HepG2 (cell line): ENCODE results near the gene KLHL33. TPM values are rescaled to one million over a fixed set of nuclear protein-coding genes. Genes with fewer than 3 reads are reported as not detected.

Source experiments
- ADNP ChIP-seq: sonication (generic); formaldehyde crosslinking; IDR thresholded peaks from 2 replicates; pipeline ENCODE4 v1.4.0; 2020; ENCODE audit warnings: missing genetic modification reagents
- AGO1 ChIP-seq: fragments of 200-400 bp; formaldehyde crosslinking; IDR thresholded peaks from 2 replicates; pipeline ENCODE4 v1.6.1; 2017; ENCODE audit warnings: mild to moderate bottlenecking, low read depth, low read length, moderate library complexity; ENCODE audit not compliant: poor library complexity, severe bottlenecking
- AHR ChIP-seq: IDR thresholded peaks from 2 replicates; pipeline ENCODE4 v1.6.1; 2018; ENCODE audit warnings: missing genetic modification reagents, missing compliant biosample characterization
- ATF2 ChIP-seq: sonication (generic); formaldehyde crosslinking; IDR thresholded peaks from 2 replicates; pipeline ENCODE4 v1.4.0; 2020; ENCODE audit warnings: missing genetic modification reagents
- JARID2 ChIP-seq: sonication (generic); formaldehyde crosslinking; IDR thresholded peaks from 2 replicates; pipeline ENCODE4 v1.8.1; 2023; ENCODE audit warnings: missing genetic modification reagents, inconsistent platforms; ENCODE audit not compliant: insufficient replicate concordance
- MBD4 ChIP-seq: IDR thresholded peaks from 2 replicates; pipeline ENCODE4 v1.6.1; 2012; ENCODE audit warnings: low read length, inconsistent platforms, borderline replicate concordance
- NR2F1 ChIP-seq, 2 experiments: fragments of 450-650 bp in 1 of 2; formaldehyde crosslinking in 1 of 2; IDR thresholded peaks; 2 replicates each; pipeline versions ENCODE4 v1.5.0 to v1.6.1; 2016 to 2020; ENCODE audit warnings: mild to moderate bottlenecking in 1 of 2, missing compliant biosample characterization in 1 of 2, missing genetic modification reagents in 1 of 2, moderate library complexity in 1 of 2
- PAF1 ChIP-seq: IDR thresholded peaks from 2 replicates; pipeline ENCODE4 v1.6.1; 2016; ENCODE audit warnings: missing genetic modification reagents, missing compliant biosample characterization
- PAWR ChIP-seq: sonication (generic); formaldehyde crosslinking; IDR thresholded peaks from 2 replicates; pipeline ENCODE4 v1.4.0; 2020; ENCODE audit warnings: missing genetic modification reagents, mild to moderate bottlenecking, borderline replicate concordance
- PLSCR1 ChIP-seq: sonication (generic); formaldehyde crosslinking; IDR thresholded peaks from 2 replicates; pipeline ENCODE4 v1.5.0; 2020; ENCODE audit warnings: missing genetic modification reagents, mild to moderate bottlenecking, borderline replicate concordance
- SALL2 ChIP-seq: sonication (generic); formaldehyde crosslinking; IDR thresholded peaks from 2 replicates; pipeline ENCODE4 v1.8.1; 2023; ENCODE audit warnings: mild to moderate bottlenecking, missing genetic modification reagents, inconsistent platforms
- SNRNP70 ChIP-seq: fragments of 200-400 bp; formaldehyde crosslinking; IDR thresholded peaks from 2 replicates; pipeline ENCODE4 v1.6.1; 2017; ENCODE audit warnings: mild to moderate bottlenecking, low read depth, low read length, moderate library complexity
- SUZ12 ChIP-seq: fragments of 150-350 bp; IDR thresholded peaks from 2 replicates; pipeline ENCODE4 v1.6.1; 2014; ENCODE audit warnings: low read depth, low read length
- ZBTB44 ChIP-seq: sonication (generic); formaldehyde crosslinking; IDR thresholded peaks from 2 replicates; pipeline ENCODE4 v1.4.0; 2020; ENCODE audit warnings: missing genetic modification reagents
- ZBTB7A ChIP-seq: sonication (generic); formaldehyde crosslinking; IDR thresholded peaks from 2 replicates; pipeline ENCODE4 v1.8.0; 2022; ENCODE audit warnings: mild to moderate bottlenecking, missing genetic modification reagents
- ZC3H13 ChIP-seq: sonication (generic); formaldehyde crosslinking; IDR thresholded peaks from 2 replicates; pipeline ENCODE4 v1.8.1; 2023; ENCODE audit warnings: mild to moderate bottlenecking, missing genetic modification reagents, moderate library complexity
- ZGPAT ChIP-seq: IDR thresholded peaks from 2 replicates; pipeline ENCODE4 v1.6.1; 2016; ENCODE audit warnings: mild to moderate bottlenecking
- ZNF350 ChIP-seq: sonication (generic); formaldehyde crosslinking; IDR thresholded peaks from 2 replicates; pipeline ENCODE4 v1.4.0; 2020; ENCODE audit warnings: mild to moderate bottlenecking, low read depth, missing genetic modification reagents, borderline replicate concordance
- ZNF510 ChIP-seq: sonication (generic); formaldehyde crosslinking; IDR thresholded peaks from 2 replicates; pipeline ENCODE4 v1.4.0; 2020; ENCODE audit warnings: low read depth, mild to moderate bottlenecking, missing genetic modification reagents
- ZNF629 ChIP-seq: sonication (generic); formaldehyde crosslinking; conservative IDR thresholded peaks from 2 replicates; pipeline ENCODE4 v1.5.0; 2020; ENCODE audit warnings: missing genetic modification reagents
- ZNF670 ChIP-seq: sonication (generic); formaldehyde crosslinking; IDR thresholded peaks from 2 replicates; pipeline ENCODE4 v1.8.0; 2022; ENCODE audit warnings: mild to moderate bottlenecking, missing genetic modification reagents, borderline replicate concordance
- polyA plus RNA-seq, 8 experiments: library from polyadenylated mRNA; depleted of rRNA in 3 of 8; stranded (reverse) in 7 of 8; unstranded in 1 of 8; fragments of >200 nt; fragmentation: Illumina TruSeq in 4 of 8; extraction: Trizol in 4 of 8; gene quantifications; 2 replicates each; pipeline versions ENCODE4 v1.2.1 to v1.2.3, GENCODE V29; 2011 to 2016; ENCODE audit warnings: low read depth in 4 of 8, missing spikeins in 1 of 8, mixed read lengths in 1 of 8; ENCODE audit not compliant: insufficient read depth in 1 of 8
- total RNA-seq, 5 experiments: library from RNA; depleted of rRNA; stranded (reverse); fragments of >200 nt; fragmentation: Illumina TruSeq; extraction: Trizol; gene quantifications; 2 replicates each; pipeline ENCODE4 v1.2.3, GENCODE V29; 2016; ENCODE audit warnings: low read depth in 1 of 5

The KLHL33 gene
- total and polyA plus RNA-seq, 2 of the 13 experiments (the other 11 are each of a cell fraction or from before 2014, with no cell fraction given) = not detected

- TF ChIP-seq ZGPAT (CRISPR knock-in tag) (peak; percentile 97), AHR (peak; percentile 50), SUZ12 (no peak), JARID2 (CRISPR knock-in tag) (peak; percentile 77), PAWR (no peak), MBD4 (no peak), ADNP (CRISPR knock-in tag) (no peak), ZBTB7A (CRISPR knock-in tag) (peak; percentile 72), ZBTB44 (CRISPR knock-in tag) (no peak), SALL2 (CRISPR knock-in tag) (peak; percentile 82), ZNF629 (CRISPR knock-in tag) (no peak; the same call in 1 of the 2 replicates), ATF2 (peak; percentile 52), AGO1 (peak; percentile 82), PAF1 (CRISPR knock-in tag) (no peak), ZC3H13 (CRISPR knock-in tag) (no peak; the same call in 1 of the 2 replicates), NR2F1 (CRISPR knock-in tag; IDR thresholded peaks at IDR 0.05) (no peak), ZNF510 (peak; percentile 79; the same call in 1 of the 2 replicates), PLSCR1 (CRISPR knock-in tag) (no peak), ZNF670 (no peak; the same call in 1 of the 2 replicates), SNRNP70 (no peak), ZNF350 (CRISPR knock-in tag) (peak; percentile 64; the same call in 1 of the 2 replicates)
Observed at GRCh38 chr14:20454516-20455354, 18.8 kb upstream of the KLHL33 start, which contains the start of the genes APEX1 and OSGEP (continued).
